ENCODE results near the gene PGBD5.
A peak's percentile ranks its signal among the peaks of the same experiment; 100 is the strongest.

The PGBD5 gene

GRCh38 chr1:230300322-230301301, 125.5 kb downstream of the PGBD5 start:
- no peak overlapping the region for H3K27ac ChIP-seq (ENCODE audit: low read depth in 2 of 2, low read length in 2 of 2)
- no peak overlapping the region for H3K9ac ChIP-seq (ENCODE audit: low read depth in 1 of 2, low read length in 2 of 2)
- H3K4me1 ChIP-seq (ENCODE audit: control insufficient read depth in 2 of 2, insufficient read depth in 2 of 2, low read length in 2 of 2): peaks cover 11 to 13% of the 10 kb centered on the region in 2 donors
- no peaks in the 10 kb centered on the region for H3K9me3 ChIP-seq (ENCODE audit: control insufficient read depth in 2 of 2, low read length in 2 of 2)
- H3K36me3 ChIP-seq (ENCODE audit: control insufficient read depth in 2 of 2, insufficient read depth in 2 of 2, low read length in 2 of 2): no peaks in the 10 kb centered on the region
- H3K4me3 ChIP-seq (ENCODE audit: low read length in 2 of 2): no peak overlapping the region
- H3K27me3 ChIP-seq (ENCODE audit: control insufficient read depth in 2 of 2, insufficient read depth in 2 of 2, low read length in 2 of 2): no peaks in the 10 kb centered on the region

GRCh38 chr1:230299191-230300006, 126.7 kb downstream of the PGBD5 start:
- Histone ChIP-seq H3K4me1 (ENCODE audit: control insufficient read depth in 2 of 2, insufficient read depth in 2 of 2, low read length in 2 of 2) (peaks cover 11 to 13% of the 10 kb centered on the region in 2 donors), H3K4me3 (ENCODE audit: low read length in 2 of 2) (peak overlapping the region; percentile 20 to 41), H3K9me3 (ENCODE audit: control insufficient read depth in 2 of 2, low read length in 2 of 2) (no peaks in the 10 kb centered on the region), H3K9ac (ENCODE audit: low read depth in 1 of 2, low read length in 2 of 2) (peak overlapping the region; percentile 51 to 65), H3K36me3 (ENCODE audit: control insufficient read depth in 2 of 2, insufficient read depth in 2 of 2, low read length in 2 of 2) (no peaks in the 10 kb centered on the region), H3K27me3 (ENCODE audit: control insufficient read depth in 2 of 2, insufficient read depth in 2 of 2, low read length in 2 of 2) (no peaks in the 10 kb centered on the region), H3K27ac (ENCODE audit: low read depth in 2 of 2, low read length in 2 of 2) (peak overlapping the region; percentile 65 to 72)

- H3K4me1 ChIP-seq (ENCODE audit: control insufficient read depth in 2 of 2, insufficient read depth in 2 of 2, low read length in 2 of 2): peaks cover 11% of the 10 kb centered on the region in 2 donors
- no peak overlapping the region for H3K4me3 ChIP-seq (ENCODE audit: low read length in 2 of 2)
These were observed 130.8 kb downstream of the PGBD5 start for GRCh38 chr1:230295367-230295766.

GRCh38 chr1:230293390-230293700, 132.8 kb downstream of the PGBD5 start:
- Histone ChIP-seq H3K9ac (ENCODE audit: low read depth in 1 of 2, low read length in 2 of 2) (no peak overlapping the region), H3K27me3 (ENCODE audit: control insufficient read depth in 2 of 2, insufficient read depth in 2 of 2, low read length in 2 of 2) (peaks cover 3 to 4% of the 10 kb centered on the region in 2 donors), H3K36me3 (ENCODE audit: control insufficient read depth in 2 of 2, insufficient read depth in 2 of 2, low read length in 2 of 2) (no peaks in the 10 kb centered on the region), H3K27ac (ENCODE audit: low read depth in 2 of 2, low read length in 2 of 2) (no peak overlapping the region), H3K4me1 (ENCODE audit: control insufficient read depth in 2 of 2, insufficient read depth in 2 of 2, low read length in 2 of 2) (no peaks in the 10 kb centered on the region), H3K9me3 (ENCODE audit: control insufficient read depth in 2 of 2, low read length in 2 of 2) (no peaks in the 10 kb centered on the region), H3K4me3 (ENCODE audit: low read length in 2 of 2) (no peak overlapping the region)

More at GRCh38 chr1:230295367-230295766, 130.8 kb downstream of the PGBD5 start:
- H3K9ac ChIP-seq (ENCODE audit: low read depth in 1 of 2, low read length in 2 of 2): no peak overlapping the region
- H3K36me3 ChIP-seq (ENCODE audit: control insufficient read depth in 2 of 2, insufficient read depth in 2 of 2, low read length in 2 of 2): no peaks in the 10 kb centered on the region
- peaks cover 3 to 4% of the 10 kb centered on the region in 2 donors for H3K27me3 ChIP-seq (ENCODE audit: control insufficient read depth in 2 of 2, insufficient read depth in 2 of 2, low read length in 2 of 2)
- H3K9me3 ChIP-seq (ENCODE audit: control insufficient read depth in 2 of 2, low read length in 2 of 2): no peaks in the 10 kb centered on the region
- H3K27ac ChIP-seq (ENCODE audit: low read depth in 2 of 2, low read length in 2 of 2): no peak overlapping the region

GRCh38 chr1:230292689-230293389, 133.3 kb downstream of the PGBD5 start:
- H3K9me3 ChIP-seq (ENCODE audit: control insufficient read depth in 2 of 2, low read length in 2 of 2): no peaks in the 10 kb centered on the region
- H3K27ac ChIP-seq (ENCODE audit: low read depth in 2 of 2, low read length in 2 of 2): no peak overlapping the region
- H3K4me1 ChIP-seq (ENCODE audit: control insufficient read depth in 2 of 2, insufficient read depth in 2 of 2, low read length in 2 of 2): no peaks in the 10 kb centered on the region
- H3K4me3 ChIP-seq (ENCODE audit: low read length in 2 of 2): no peak overlapping the region
- H3K9ac ChIP-seq (ENCODE audit: low read depth in 1 of 2, low read length in 2 of 2): no peak overlapping the region
- no peaks in the 10 kb centered on the region for H3K36me3 ChIP-seq (ENCODE audit: control insufficient read depth in 2 of 2, insufficient read depth in 2 of 2, low read length in 2 of 2)
- H3K27me3 ChIP-seq (ENCODE audit: control insufficient read depth in 2 of 2, insufficient read depth in 2 of 2, low read length in 2 of 2): peaks cover 4% of the 10 kb centered on the region in 2 donors

- peaks cover 4 to 7% of the 10 kb centered on the region in 2 donors for H3K27me3 ChIP-seq (ENCODE audit: control insufficient read depth in 2 of 2, insufficient read depth in 2 of 2, low read length in 2 of 2)
- no peaks in the 10 kb centered on the region for H3K9me3 ChIP-seq (ENCODE audit: control insufficient read depth in 2 of 2, low read length in 2 of 2)
- H3K4me1 ChIP-seq (ENCODE audit: control insufficient read depth in 2 of 2, insufficient read depth in 2 of 2, low read length in 2 of 2): no peaks in the 10 kb centered on the region
- H3K27ac ChIP-seq (ENCODE audit: low read depth in 2 of 2, low read length in 2 of 2): no peak overlapping the region
- H3K36me3 ChIP-seq (ENCODE audit: control insufficient read depth in 2 of 2, insufficient read depth in 2 of 2, low read length in 2 of 2): no peaks in the 10 kb centered on the region
- H3K9ac ChIP-seq (ENCODE audit: low read depth in 1 of 2, low read length in 2 of 2): no peak overlapping the region
- H3K4me3 ChIP-seq (ENCODE audit: low read length in 2 of 2): no peak overlapping the region
These were observed 134.2 kb downstream of the PGBD5 start for GRCh38 chr1:230291731-230292620.

- Histone ChIP-seq H3K4me1 (ENCODE audit: control insufficient read depth in 2 of 2, insufficient read depth in 2 of 2, low read length in 2 of 2) (no peaks in the 10 kb centered on the region), H3K4me3 (ENCODE audit: low read length in 2 of 2) (no peak overlapping the region), H3K9me3 (ENCODE audit: control insufficient read depth in 2 of 2, low read length in 2 of 2) (no peaks in the 10 kb centered on the region), H3K9ac (ENCODE audit: low read depth in 1 of 2, low read length in 2 of 2) (no peak overlapping the region), H3K27me3 (ENCODE audit: control insufficient read depth in 2 of 2, insufficient read depth in 2 of 2, low read length in 2 of 2) (peaks cover 4 to 7% of the 10 kb centered on the region in 2 donors), H3K27ac (ENCODE audit: low read depth in 2 of 2, low read length in 2 of 2) (no peak overlapping the region), H3K36me3 (ENCODE audit: control insufficient read depth in 2 of 2, insufficient read depth in 2 of 2, low read length in 2 of 2) (no peaks in the 10 kb centered on the region)
These were observed 136.8 kb downstream of the PGBD5 start for GRCh38 chr1:230289350-230289644.

- Histone ChIP-seq H3K4me1 (ENCODE audit: control insufficient read depth in 2 of 2, insufficient read depth in 2 of 2, low read length in 2 of 2) (no peaks in the 10 kb centered on the region), H3K27me3 (ENCODE audit: control insufficient read depth in 2 of 2, insufficient read depth in 2 of 2, low read length in 2 of 2) (peaks cover 4 to 7% of the 10 kb centered on the region in 2 donors)
These were observed 137.3 kb downstream of the PGBD5 start for GRCh38 chr1:230288641-230289349.

More at GRCh38 chr1:230288641-230289349, 137.3 kb downstream of the PGBD5 start:
- H3K9ac ChIP-seq (ENCODE audit: low read depth in 1 of 2, low read length in 2 of 2): no peak overlapping the region
- H3K27ac ChIP-seq (ENCODE audit: low read depth in 2 of 2, low read length in 2 of 2): no peak overlapping the region
- H3K4me3 ChIP-seq (ENCODE audit: low read length in 2 of 2): no peak overlapping the region
- H3K9me3 ChIP-seq (ENCODE audit: control insufficient read depth in 2 of 2, low read length in 2 of 2): no peaks in the 10 kb centered on the region
- H3K36me3 ChIP-seq (ENCODE audit: control insufficient read depth in 2 of 2, insufficient read depth in 2 of 2, low read length in 2 of 2): no peaks in the 10 kb centered on the region
